ENCODE measurements around the gene MTRF1. TPM values are rescaled to one million over a fixed set of nuclear protein-coding genes. Genes with fewer than 3 reads are reported as not detected.

The MTRF1 gene
- total RNA-seq, 2 donors from 2014 or later, result 24.2 to 30.3 TPM

DNA sequence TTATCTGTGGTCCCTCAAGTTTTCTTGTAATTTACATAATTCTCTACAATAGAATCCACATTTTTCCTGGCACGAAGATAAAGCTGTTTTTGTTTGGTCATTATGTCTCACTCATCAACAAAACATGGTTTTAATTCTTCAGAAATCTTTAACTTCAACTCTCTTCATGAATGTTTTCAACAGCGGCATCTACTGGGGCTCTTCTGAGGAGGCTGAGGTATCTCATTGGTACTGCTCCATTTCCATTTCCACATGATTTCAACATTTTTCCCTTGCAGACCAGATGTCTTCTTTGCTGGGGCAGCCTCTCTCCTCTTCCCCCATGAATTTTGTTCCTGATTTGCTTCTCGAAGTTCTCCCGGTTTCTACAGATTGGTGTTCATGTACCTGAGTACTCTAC lies 63.2 kb downstream of the MTRF1 start:
- no peak for ATAC-seq (replicated peaks in 1 of 2)
- Mint-ChIP-seq H3K27ac (no peak overlapping the region), H3K36me3 (ENCODE audit: insufficient read depth in 2 of 2) (no peaks in the 10 kb centered on the region), H3K27me3 (ENCODE audit: low read depth) (no peaks in the 10 kb centered on the region), H3K4me1 (ENCODE audit: low read depth) (peaks cover 18% of the 10 kb centered on the region), H3K4me3 (no peak overlapping the region), H3K9me3 (no peaks in the 10 kb centered on the region)
- no peak for DNase-seq

- Mint-ChIP-seq H3K27ac (no peak overlapping the region), H3K4me1 (ENCODE audit: low read depth) (peaks cover 18% of the 10 kb centered on the region), H3K9me3 (no peaks in the 10 kb centered on the region), H3K27me3 (ENCODE audit: low read depth) (no peaks in the 10 kb centered on the region), H3K4me3 (no peak overlapping the region), H3K36me3 (ENCODE audit: insufficient read depth in 2 of 2) (no peaks in the 10 kb centered on the region)
- no peak for ATAC-seq (replicated peaks in 1 of 2)
- no peak for DNase-seq
Measured at GRCh38 chr13:41199526-41199925, 63.9 kb downstream of the MTRF1 start.

DNA sequence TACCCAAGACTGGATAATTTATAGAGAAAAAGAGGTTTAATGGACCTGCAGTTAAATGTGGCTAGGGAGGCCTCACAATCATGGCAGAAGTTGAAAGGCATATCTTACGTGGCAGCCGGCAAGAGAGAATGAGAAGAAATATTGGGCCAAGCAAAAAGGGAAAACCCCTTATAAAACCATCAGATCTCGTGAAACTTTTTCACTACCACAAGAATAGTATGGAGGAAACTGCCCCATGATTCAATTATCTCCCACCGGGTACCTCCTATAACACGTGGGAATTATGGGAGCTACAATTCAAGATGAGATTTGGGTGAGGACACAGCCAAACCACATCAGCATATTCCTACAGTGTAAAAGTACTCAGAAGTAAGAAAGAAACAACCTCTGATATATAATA lies 64.3 kb downstream of the MTRF1 start:
- H3K4me1 Mint-ChIP-seq (ENCODE audit: low read depth), result peaks cover 20% of the 10 kb centered on the region
- no peaks in the 10 kb centered on the region for H3K27me3 Mint-ChIP-seq (ENCODE audit: low read depth)
- ATAC-seq (replicated peaks in 1 of 2) (no peak), DNase-seq (no peak)
- H3K36me3 Mint-ChIP-seq (ENCODE audit: insufficient read depth in 2 of 2), result peaks cover 1 to 3% of the 10 kb centered on the region in 2 donors
- H3K27ac Mint-ChIP-seq, result no peak overlapping the region
- no peak overlapping the region for H3K4me3 Mint-ChIP-seq
- H3K9me3 Mint-ChIP-seq, result no peaks in the 10 kb centered on the region

DNA sequence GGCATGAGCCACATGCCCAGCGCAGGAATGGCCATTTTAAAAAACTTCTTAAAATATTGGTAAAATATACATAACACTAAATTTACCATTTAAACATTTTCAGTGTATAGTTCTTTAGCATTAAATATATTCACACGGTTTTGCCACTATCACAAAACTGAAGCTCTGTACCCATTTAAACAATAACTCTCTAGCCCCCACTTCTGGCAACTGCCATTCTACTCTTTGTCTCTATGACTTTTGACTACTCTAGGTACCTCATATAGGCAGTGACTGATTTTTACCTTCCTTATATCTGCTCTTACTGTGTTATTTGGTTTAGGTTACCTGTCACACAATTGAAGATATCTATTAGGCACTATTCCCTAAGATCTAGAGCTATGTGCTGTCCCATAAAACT lies 66.8 kb downstream of the MTRF1 start:
- H3K27ac Mint-ChIP-seq, result no peak overlapping the region
- no peak overlapping the region for H3K4me3 Mint-ChIP-seq
- DNase-seq (no peak), ATAC-seq (replicated peaks in 1 of 2) (no peak)
- peaks cover 7 to 8% of the 10 kb centered on the region in 2 donors for H3K36me3 Mint-ChIP-seq (ENCODE audit: insufficient read depth in 2 of 2)
- H3K27me3 Mint-ChIP-seq (ENCODE audit: low read depth), result no peaks in the 10 kb centered on the region
- H3K9me3 Mint-ChIP-seq, result no peaks in the 10 kb centered on the region
- peaks cover 45% of the 10 kb centered on the region for H3K4me1 Mint-ChIP-seq (ENCODE audit: low read depth)

GRCh38 chr13:41196011-41196410 lies 67.4 kb downstream of the MTRF1 start:
- ATAC-seq (replicated peaks in 1 of 2), result no peak
- Mint-ChIP-seq H3K27me3 (ENCODE audit: low read depth) (no peaks in the 10 kb centered on the region), H3K36me3 (ENCODE audit: insufficient read depth in 2 of 2) (peaks cover 7 to 8% of the 10 kb centered on the region in 2 donors), H3K4me3 (peak overlapping the region in 1 of 2 donors; percentile 28), H3K4me1 (ENCODE audit: low read depth) (peaks cover 47% of the 10 kb centered on the region), H3K27ac (peak overlapping the region; percentile 34), H3K9me3 (no peaks in the 10 kb centered on the region)
- DNase-seq, result no peak

DNA sequence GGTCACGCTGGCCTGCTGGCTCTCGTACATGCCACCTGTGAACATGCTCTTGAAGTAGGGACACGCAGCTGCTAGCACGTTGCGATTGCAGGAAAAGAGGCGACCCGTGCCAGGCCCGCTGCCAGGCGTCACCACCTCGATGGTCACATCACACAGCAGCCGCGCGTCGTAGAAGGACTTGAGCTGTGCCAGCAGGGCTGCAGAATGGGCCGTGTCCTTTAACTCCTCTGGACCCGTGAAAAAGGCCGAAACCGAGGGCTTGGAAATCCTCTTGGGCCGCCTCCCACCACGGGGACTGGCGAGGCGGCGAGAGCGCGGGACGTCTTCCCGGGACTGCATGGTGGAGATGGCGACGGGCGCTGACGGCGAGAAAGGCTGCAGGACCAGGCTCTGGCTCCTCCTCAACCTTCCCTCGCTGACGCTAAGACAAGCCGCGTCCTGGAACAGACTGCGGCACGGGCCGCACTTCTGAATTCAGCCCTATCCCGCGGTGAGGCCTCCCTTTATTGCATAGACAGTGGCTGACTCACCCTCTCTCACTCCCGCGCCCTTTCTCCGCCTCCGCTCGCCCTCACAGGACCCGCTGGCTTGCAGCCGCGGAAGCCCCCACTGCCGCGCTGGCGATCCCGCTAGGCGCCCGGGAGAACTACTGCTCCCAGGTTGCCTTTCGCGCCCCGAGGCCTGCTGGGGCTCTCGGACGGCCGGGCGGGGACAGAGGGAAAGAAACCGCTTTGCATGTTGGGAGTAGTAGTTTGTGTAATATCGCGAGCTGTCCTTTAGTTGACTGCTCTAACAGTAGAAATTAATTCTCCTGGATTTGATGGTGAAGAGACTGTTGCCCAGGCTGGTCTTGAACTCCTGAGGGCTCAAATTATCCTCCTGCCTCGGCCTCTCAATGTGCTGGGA lies 69.2 kb downstream of the MTRF1 start, which contains the start of gene KBTBD7:
Gene KBTBD7, minus strand, starts transcription at position 651 of the 906 bp plus-strand sequence. Its CDS starts 312 bp downstream, at position 339.
- Mint-ChIP-seq H3K36me3 (ENCODE audit: insufficient read depth in 2 of 2) (peaks cover 7 to 8% of the 10 kb centered on the region in 2 donors), H3K9me3 (no peaks in the 10 kb centered on the region), H3K27ac (peak within 1 kb of the TSS; percentile 93), H3K4me1 (ENCODE audit: low read depth) (peaks cover 56% of the 10 kb centered on the region), H3K4me3 (peak within 1 kb of the TSS; percentile 88 to 96), H3K27me3 (ENCODE audit: low read depth) (no peaks in the 10 kb centered on the region)
- peak; percentile 96 for DNase-seq
- ATAC-seq (replicated peaks in 1 of 2), result peak; percentile 96 to 97

- Mint-ChIP-seq H3K4me1 (ENCODE audit: low read depth) (peaks cover 49% of the 10 kb centered on the region), H3K9me3 (no peaks in the 10 kb centered on the region), H3K27ac (peak overlapping the region; percentile 21), H3K27me3 (ENCODE audit: low read depth) (no peaks in the 10 kb centered on the region), H3K4me3 (peak overlapping the region; percentile 88 to 96), H3K36me3 (ENCODE audit: insufficient read depth in 2 of 2) (peaks cover 7 to 8% of the 10 kb centered on the region in 2 donors)
- no peak for ATAC-seq (replicated peaks in 1 of 2)
- DNase-seq, result no peak
Measured at GRCh38 chr13:41193469-41193868, 69.9 kb downstream of the MTRF1 start.

DNA sequence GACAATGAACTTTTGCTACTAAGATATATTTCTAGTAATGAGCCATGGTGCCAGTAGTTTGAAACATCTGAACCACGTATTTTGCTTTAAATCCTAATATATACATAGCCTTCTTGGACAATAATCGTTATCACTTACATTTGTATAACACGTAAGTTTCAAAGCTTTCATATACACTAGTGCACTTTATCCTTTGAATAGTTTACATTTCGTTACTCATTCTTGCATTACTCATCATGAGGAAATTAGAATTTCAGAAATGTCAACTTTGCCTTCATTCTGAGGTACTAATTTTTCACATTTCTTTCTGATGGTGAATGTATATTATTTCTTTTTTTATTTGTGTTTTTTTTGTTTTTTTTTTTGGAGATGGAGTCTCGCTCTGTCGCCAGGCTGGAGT lies 74.8 kb downstream of the MTRF1 start:
- Mint-ChIP-seq H3K4me1 (ENCODE audit: low read depth) (peaks cover 36% of the 10 kb centered on the region), H3K9me3 (no peaks in the 10 kb centered on the region), H3K4me3 (no peak overlapping the region), H3K36me3 (ENCODE audit: insufficient read depth in 2 of 2) (peaks cover 4 to 5% of the 10 kb centered on the region in 2 donors), H3K27me3 (ENCODE audit: low read depth) (no peaks in the 10 kb centered on the region), H3K27ac (no peak overlapping the region)
- ATAC-seq (replicated peaks in 1 of 2) (no peak), DNase-seq (no peak)

GRCh38 chr13:41186481-41186880 lies 76.9 kb downstream of the MTRF1 start:
- Mint-ChIP-seq H3K27ac (no peak overlapping the region), H3K4me3 (no peak overlapping the region), H3K9me3 (no peaks in the 10 kb centered on the region), H3K27me3 (ENCODE audit: low read depth) (no peaks in the 10 kb centered on the region), H3K4me1 (ENCODE audit: low read depth) (peaks cover 16% of the 10 kb centered on the region), H3K36me3 (ENCODE audit: insufficient read depth in 2 of 2) (no peaks in the 10 kb centered on the region)
- ATAC-seq (replicated peaks in 1 of 2) (no peak), DNase-seq (no peak)

DNA sequence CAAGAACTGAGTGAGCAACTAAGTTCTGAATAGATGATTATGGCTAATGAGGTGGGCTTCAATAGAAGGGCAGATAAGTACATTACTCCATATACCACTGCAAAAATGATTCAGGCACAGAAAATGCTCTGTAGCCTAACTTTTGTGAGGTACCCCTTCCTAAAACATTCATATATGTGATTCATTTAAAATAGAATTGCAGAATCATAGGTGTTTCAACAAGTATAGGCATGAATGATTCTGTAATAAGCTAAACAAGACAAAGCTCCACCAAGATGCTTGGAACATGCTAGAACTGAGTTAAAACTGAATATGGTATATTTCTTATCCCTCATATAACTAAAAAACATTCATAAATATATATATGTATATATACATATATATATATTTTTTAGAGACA lies 81.1 kb downstream of the MTRF1 start:
- no peaks in the 10 kb centered on the region for H3K36me3 Mint-ChIP-seq (ENCODE audit: insufficient read depth in 2 of 2)
- no peaks in the 10 kb centered on the region for H3K9me3 Mint-ChIP-seq
- no peaks in the 10 kb centered on the region for H3K27me3 Mint-ChIP-seq (ENCODE audit: low read depth)
- peaks cover 21% of the 10 kb centered on the region for H3K4me1 Mint-ChIP-seq (ENCODE audit: low read depth)
- ATAC-seq (replicated peaks in 1 of 2) (no peak), DNase-seq (no peak)
- no peak overlapping the region for H3K27ac Mint-ChIP-seq
- H3K4me3 Mint-ChIP-seq, result no peak overlapping the region

DNA sequence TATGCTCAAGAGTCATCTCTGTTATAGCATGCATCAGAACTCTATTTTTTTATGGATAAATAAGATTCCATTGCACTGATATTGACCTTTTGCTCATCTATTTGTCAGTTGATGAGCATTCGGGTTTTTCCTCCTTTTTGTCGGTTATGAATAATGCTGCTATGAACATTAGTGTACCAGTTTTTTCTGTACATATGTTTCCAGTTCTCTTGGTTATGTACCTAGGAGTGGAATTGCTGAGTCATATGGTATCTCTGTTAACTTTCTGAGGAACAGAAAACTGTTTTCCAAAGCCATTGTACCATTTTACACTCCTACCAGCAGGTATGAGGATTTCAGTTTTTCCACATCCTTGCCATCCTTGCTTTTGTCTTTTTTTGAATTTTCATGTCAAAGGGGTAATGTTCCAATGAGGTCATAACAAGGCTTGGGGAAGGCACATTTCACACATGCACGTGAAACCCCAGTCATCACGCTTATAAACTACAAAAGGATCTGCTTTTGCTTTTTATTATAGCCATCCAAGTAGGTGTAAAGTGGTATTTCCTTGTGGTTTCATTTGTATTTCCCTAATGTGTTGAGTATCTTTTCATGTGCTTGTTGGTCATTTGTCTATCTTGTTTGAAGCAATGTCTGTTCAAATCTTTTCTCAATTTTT lies 83.7 kb downstream of the MTRF1 start:
- DNase-seq, result no peak
- Mint-ChIP-seq H3K9me3 (peaks cover 4 to 8% of the 10 kb centered on the region in 2 donors), H3K4me1 (ENCODE audit: low read depth) (peaks cover 21% of the 10 kb centered on the region), H3K36me3 (ENCODE audit: insufficient read depth in 2 of 2) (peaks cover 5 to 13% of the 10 kb centered on the region in 2 donors), H3K27ac (peak overlapping the region; percentile 59), H3K27me3 (ENCODE audit: low read depth) (no peaks in the 10 kb centered on the region), H3K4me3 (peak overlapping the region in 1 of 2 donors; percentile 14)
- peak; percentile 66 to 78 for ATAC-seq (replicated peaks in 1 of 2)

DNA sequence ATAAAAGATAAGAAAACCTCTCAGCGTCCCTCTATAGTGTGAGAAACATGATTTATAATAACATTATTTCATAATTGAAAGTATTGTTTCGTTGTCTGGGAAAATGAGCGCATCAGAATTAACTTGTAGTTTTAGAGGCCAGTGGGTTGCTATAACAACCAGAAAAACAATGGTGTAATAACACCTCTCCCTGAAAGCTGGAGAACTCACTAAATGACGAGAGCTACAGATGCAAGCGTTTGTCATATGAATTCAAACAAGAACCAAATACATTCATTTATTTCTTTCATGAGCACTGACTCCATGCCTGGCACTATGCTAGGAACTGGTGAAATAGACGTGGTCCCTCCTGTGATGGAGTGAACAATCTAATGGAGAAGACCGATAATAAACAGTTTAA lies 85.3 kb downstream of the MTRF1 start:
- peak; percentile 57 to 71 for ATAC-seq (replicated peaks in 1 of 2)
- Mint-ChIP-seq H3K4me1 (ENCODE audit: low read depth) (peaks cover 21% of the 10 kb centered on the region), H3K4me3 (peak overlapping the region in 1 of 2 donors; percentile 37), H3K36me3 (ENCODE audit: insufficient read depth in 2 of 2) (peaks cover 5 to 13% of the 10 kb centered on the region in 2 donors), H3K27ac (peak overlapping the region; percentile 50), H3K27me3 (ENCODE audit: low read depth) (no peaks in the 10 kb centered on the region), H3K9me3 (peaks cover 4 to 8% of the 10 kb centered on the region in 2 donors)
- DNase-seq, result no peak

DNA sequence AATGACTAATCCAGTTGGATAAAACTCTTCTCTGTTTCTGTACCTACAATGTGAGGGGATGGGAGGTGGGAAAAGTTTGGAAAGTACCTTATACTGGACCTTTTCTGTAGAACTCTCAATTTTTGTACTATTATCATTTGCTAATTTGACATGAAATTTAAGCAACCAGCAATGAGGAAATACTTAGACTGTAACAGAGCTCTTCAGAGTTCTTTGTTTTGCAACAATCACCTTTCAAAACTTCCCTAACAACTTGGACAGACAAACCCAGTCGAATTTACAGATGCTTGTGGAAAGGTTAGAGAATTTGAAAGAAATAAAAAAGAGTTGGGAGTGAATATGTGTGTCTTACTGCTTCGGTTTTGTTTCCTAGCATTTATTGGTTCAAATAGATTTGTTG lies 85.8 kb downstream of the MTRF1 start:
- ATAC-seq (replicated peaks in 1 of 2), result no peak
- H3K27ac Mint-ChIP-seq, result no peak overlapping the region
- no peak overlapping the region for H3K4me3 Mint-ChIP-seq
- peaks cover 6 to 8% of the 10 kb centered on the region in 2 donors for H3K9me3 Mint-ChIP-seq
- no peaks in the 10 kb centered on the region for H3K27me3 Mint-ChIP-seq (ENCODE audit: low read depth)
- no peak for DNase-seq
- peaks cover 21% of the 10 kb centered on the region for H3K4me1 Mint-ChIP-seq (ENCODE audit: low read depth)
- H3K36me3 Mint-ChIP-seq (ENCODE audit: insufficient read depth in 2 of 2), result peaks cover 5 to 13% of the 10 kb centered on the region in 2 donors

All from activated T-cell treated with anti-CD3 and anti-CD28 coated beads, Interleukin-2, amount 50 U/mL, for 72 hours (primary cell).